HG03064 (cell line): Measurements from ENCODE around the gene GDF10.

ENCODE experiments used
- ATAC-seq: cut with Tn5 transposase; IDR thresholded peaks from one replicate; pipeline ENCODE4 v1.9.1; 2021; ENCODE audit warnings: low read depth; ENCODE audit not compliant: unreplicated experiment

GDF10 gene

DNA sequence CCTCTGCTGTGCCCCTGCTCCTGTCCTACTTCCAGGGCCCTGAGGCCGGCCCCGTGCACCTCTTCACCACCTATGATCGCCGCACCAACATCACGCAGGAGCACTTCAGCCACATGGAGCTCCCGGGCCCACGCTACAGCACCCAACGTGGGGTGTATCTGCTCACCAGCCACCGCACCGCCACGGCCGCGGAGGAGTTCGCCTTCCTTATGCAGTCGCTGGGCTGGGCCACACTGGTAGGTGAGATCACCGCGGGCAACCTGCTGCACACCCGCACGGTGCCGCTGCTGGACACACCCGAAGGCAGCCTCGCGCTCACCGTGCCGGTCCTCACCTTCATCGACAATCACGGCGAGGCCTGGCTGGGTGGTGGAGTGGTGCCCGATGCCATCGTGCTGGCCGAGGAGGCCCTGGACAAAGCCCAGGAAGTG, 50.0 kb downstream of the GDF10 start:
- ATAC-seq, result no peak

DNA sequence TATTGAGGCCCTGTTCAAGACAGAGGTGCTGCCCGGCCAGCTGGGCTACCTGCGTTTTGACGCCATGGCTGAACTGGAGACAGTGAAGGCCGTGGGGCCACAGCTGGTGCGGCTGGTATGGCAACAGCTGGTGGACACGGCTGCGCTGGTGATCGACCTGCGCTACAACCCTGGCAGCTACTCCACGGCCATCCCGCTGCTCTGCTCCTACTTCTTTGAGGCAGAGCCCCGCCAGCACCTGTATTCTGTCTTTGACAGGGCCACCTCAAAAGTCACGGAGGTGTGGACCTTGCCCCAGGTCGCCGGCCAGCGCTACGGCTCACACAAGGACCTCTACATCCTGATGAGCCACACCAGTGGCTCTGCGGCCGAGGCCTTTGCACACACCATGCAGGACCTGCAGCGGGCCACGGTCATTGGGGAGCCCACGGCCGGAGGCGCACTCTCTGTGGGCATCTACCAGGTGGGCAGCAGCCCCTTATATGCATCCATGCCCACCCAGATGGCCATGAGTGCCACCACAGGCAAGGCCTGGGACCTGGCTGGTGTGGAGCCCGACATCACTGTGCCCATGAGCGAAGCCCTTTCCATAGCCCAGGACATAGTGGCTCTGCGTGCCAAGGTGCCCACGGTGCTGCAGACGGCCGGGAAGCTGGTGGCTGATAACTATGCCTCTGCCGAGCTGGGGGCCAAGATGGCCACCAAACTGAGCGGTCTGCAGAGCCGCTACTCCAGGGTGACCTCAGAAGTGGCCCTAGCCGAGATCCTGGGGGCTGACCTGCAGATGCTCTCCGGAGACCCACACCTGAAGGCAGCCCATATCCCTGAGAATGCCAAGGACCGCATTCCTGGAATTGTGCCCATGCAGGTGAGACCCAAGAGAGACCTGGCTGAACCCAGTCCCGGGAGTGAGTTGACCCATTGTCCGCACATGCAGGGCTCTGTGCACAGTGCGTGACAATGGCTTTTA, 51.0 kb downstream of the GDF10 start:
- ATAC-seq, result no peak

DNA sequence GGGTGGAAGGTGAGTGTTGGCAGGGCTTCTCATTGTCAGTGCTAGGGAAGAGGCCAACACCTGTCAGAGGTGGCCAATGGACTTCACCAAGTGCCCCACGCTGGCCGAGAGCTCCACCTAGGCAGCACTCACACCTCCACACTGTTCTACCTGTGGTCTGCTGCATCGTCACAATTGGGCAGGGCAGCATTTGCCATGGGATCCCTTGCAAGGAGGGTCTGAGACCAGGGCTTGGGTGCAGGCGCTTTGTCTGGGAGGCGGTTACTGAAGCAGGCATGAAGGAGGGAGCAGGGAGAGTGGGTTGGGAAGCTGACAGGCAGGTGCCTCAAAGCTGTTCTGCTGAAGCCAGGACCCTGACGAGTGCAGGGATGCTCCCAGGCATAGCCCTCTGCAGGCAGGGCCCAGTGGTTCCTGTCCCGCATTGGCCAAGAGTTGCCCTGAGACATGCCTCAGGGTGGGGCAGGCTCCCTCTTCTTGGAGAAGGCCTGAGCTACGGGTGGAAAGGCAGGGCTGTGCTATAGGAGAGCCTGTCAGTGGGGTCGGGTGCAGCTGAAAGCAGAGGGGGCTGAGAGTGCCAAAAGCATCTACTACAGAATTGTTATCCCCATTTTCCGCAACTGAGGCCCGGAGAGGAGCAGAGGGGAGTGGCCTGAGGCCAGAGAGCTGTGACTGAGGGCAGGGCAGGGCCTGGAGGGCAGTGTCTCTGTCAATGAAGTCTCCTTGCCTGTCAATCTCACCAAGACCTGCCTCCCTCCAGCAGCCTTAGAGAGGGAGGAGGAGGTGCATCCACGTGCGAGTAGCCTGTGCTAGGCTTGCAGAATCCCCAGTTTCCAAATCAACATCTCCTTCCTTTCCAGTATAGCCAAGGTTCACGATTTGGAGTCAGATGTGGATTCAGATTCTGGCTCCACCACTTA, 52.2 kb downstream of the GDF10 start:
- no peak for ATAC-seq

DNA sequence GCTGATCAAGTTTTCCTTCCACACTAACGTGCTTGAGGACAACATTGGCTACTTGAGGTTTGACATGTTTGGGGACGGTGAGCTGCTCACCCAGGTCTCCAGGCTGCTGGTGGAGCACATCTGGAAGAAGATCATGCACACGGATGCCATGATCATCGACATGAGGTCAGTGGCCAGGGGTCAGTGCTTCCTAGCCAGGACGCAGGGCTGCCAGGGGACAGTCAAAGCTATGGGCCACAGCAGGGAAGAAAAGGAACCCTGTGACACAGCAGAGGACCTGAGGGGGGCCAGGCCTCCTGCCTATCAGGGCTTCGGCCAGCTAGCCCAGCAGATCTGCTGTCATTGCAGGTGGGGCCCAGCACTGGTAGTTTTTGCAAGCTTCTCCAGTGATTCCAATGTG, 53.4 kb downstream of the GDF10 start:
- no peak for ATAC-seq

DNA sequence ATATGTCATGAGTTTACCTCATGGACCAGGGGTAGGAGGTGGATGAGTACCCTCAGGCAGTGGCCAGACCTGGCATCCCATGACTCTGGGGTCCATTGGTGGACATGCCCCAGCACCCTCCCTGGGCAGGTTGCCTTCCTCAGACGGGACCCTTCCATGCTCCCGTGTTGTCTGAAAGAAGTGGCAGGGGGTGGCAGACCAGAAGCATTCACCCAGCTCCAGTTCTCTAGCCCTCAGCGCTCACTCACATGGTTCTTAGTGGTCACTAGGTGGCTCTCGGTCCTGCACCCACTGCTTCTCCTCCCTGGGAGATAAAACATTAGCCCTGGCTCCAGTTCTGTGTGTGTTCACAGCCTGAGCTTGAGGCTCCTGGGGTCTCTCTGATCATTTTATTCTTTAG, 54.2 kb downstream of the GDF10 start:
- ATAC-seq, result no peak

DNA sequence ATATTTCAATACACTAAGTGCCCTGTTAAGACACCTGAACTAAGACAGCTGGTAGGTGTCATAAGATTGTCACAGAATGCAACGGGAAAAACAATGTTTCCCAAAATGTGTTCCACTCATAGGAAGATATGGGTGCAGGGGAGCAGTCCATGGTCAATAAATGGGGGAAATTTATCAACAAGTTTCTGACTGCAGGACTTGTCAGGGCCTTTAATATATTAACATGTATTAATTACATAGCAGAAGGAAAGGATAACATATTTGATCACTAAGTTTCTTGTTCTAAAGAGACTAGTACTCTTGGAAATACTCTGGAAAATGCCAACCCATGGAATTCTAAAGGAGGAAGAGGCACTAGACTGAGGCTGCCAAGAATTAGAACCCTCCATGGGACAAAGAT, 54.9 kb downstream of the GDF10 start:
- no peak for ATAC-seq

DNA sequence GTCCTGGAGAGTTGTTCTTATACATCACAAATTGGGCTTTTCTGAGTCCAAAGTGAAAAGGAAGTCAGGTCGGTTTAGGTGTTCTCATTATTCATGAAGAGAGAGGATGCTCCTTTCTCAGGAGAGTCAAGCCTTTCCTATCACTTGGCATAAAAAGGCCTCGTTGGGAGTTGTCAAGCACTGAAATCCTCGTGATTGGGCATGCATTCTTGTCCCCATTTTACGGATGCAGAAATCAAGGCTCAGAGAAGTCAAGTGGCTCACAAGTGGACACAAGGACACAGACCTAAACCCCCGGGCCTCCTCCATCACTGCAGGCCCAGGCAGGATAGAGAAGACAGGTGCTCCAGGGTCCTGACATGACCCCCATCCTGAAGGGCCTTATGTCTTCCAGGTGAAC, 56.7 kb downstream of the GDF10 start:
- ATAC-seq, result no peak

DNA sequence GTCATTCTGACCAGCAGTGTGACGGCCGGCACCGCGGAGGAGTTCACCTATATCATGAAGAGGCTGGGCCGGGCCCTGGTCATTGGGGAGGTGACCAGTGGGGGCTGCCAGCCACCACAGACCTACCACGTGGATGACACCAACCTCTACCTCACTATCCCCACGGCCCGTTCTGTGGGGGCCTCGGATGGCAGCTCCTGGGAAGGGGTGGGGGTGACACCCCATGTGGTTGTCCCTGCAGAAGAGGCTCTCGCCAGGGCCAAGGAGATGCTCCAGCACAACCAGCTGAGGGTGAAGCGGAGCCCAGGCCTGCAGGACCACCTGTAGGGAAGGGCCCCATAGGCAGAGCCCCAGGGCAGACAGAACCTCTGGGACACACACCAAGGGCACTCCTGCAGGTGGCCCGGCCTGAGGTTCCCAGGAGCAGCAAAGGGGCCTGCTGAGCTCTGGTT, 57.2 kb downstream of the GDF10 start:
- no peak for ATAC-seq

DNA sequence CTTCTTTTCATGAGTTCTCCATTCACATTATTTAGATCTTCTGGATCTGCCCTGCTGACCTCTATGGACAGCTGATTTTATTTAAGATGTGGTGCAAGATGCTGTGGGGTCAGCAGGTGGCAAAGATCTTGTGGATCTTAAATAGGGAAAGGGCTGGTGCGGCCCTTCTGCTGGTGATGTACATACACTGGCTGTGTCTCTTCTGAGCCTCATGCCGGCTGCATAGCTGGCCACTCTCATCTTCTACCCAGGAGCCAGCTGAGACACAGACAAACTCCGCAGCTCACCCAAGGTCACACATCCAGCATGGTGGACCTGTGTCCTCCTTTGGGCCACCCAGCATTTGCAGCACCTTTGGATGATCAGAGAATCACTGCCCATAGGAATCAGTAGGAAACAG, 57.9 kb downstream of the GDF10 start:
- ATAC-seq, result no peak

DNA sequence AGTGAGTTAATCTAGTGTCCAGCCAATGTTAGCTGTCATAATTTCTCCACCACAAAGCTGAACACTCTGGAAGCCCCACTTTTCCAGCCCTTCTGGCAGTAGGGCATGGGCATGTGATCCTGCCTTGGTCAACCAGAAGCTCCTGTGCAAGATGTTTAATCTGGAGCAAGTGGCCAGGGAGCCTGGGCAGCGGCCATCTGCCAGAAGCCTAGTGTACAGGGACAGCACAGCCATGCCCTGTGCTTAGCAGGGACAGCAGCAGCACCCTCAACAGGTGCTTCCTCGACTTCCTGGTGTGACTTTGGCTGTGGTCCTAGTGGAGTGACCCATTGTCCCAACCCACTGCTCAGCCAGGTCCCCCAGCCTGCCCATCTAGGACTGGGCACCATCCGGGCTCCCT, 58.5 kb downstream of the GDF10 start:
- ATAC-seq, result no peak

DNA sequence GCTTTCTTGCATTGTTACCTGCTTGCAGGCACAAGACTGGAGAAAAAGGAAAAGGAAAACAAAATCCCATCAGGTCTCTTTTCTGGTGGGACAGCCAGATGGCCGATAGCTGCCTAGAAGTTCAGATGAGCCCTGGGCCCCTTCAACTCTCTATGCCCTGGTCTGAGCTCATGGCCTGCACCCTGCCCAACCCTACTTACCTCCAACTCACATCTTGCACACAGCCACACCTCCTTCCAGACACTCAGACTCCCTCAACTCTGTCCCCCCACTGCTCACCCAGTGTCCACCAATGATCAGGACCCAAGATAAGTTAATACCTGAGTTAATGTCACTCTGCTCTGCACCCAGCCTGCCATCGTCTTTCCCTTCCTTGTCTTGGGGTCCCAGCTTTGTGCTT, 59.1 kb downstream of the GDF10 start:
- no peak for ATAC-seq

DNA sequence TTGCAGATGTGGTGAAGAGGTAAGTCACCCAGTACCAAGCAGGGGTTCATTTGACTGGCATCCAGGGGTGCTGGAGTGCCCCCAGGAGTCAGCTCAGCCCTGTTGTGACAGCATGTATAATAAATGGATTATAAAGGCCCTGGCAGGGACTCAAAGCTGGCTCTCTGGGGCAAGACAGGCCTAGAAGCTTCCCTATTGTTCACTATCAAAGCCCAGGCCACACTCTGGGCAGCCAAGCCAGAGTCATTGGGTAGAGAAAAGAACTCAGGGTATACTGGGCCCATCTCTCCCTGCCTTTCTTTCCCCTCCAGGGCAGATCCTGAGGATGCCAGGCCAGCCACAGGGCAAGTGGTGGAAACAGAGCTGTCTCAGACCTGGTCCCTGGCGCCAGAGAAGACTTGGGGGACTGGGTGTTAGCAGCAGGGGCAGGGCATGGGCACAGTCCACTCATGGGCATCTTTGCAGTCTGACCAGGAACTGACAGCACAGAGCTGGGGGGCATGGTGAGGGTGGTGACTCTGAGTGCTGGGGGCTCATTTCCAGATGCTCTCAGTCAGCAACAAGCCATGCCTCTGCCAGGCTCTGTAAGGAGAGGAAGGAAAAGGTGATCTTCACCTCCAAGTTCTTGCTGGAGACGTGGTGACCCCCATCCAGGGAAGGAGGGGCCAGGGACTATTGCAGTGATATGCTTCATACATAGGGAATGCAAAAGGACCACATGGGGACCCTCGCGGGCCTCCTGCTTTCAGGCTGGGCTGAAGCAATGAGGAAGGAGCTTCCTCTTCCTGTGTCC, 59.8 kb downstream of the GDF10 start:
- ATAC-seq, result no peak

DNA sequence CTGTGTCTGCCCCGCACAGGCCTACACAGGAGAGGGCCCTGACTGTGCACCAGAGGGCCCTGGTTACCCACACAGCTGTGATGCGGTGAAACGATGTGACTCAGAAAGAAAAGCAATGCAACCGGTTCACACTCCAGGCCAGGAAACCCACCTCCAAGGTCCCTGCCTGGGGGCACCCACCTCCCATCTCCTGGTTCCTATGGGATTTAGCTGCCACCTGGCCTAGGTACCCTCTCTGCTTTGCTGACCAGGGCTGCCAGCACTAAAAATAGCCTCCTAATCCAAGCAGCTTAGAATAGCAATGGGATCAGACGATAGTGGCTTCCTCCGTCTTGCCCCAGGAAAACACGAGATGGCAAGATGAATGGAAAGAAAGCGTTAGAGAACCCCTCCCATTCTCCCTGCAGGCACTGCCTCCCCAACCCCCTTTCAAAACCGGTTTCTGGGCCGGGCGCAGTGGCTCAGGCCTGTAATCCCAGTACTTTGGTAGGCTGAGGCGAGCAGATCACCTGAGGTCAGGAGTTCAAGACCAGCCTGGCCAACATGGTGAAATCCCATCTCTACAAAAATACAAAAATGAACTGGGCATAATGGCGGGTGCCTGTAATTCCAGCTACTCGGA, 60.5 kb downstream of the GDF10 start:
- ATAC-seq, result no peak

DNA sequence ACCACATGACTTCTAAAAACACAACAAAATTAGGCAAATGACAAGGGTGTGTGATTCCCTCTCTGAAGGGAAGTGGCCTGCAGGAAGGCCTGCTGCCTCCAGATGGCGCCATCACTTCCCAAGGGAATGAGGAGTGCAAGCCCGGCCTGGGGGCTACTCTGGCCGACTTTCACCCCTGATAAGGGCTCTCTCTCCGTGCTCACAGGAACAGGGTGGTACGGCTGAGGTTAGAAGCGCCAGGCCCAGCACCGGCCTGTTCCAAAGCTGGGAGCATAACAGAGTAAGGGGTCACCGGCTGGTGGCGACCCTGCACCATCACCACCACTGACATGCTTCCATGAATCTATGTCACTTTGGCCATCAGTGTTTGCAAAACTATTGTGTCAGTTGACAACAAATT, 61.3 kb downstream of the GDF10 start:
- ATAC-seq, result no peak

DNA sequence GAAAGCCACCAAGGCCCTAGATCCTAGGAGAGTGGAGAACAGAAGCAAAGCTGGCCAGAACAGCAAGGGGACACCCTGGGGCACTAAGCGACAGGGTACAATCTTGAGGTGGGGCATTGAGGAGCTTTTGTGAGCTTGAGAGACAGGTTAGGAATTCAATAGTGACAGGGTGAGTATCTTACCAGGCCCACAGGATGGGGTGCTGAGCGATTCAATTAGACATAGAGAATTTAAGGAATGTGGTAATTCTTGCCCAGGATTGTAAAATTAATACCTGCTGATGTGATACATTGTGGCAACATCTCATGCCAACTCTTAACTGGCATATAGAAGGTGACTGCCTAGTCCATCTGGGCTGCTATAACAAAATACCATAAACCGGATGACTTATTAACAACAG, 62.2 kb downstream of the GDF10 start:
- ATAC-seq, result no peak
